Measurements from ENCODE around the gene HOMER2. TPM values are rescaled to one million over a fixed set of nuclear protein-coding genes. Genes with fewer than 3 reads are reported as not detected.

HOMER2 gene
- total RNA-seq, 1 donor from 2014 or later, result 21.0 TPM

- peaks cover 12% of the 10 kb centered on the region for H3K4me1 Mint-ChIP-seq (ENCODE audit: low read depth)
- no peaks in the 10 kb centered on the region for H3K9me3 Mint-ChIP-seq (ENCODE audit: low read depth)
These were observed 14.2 kb upstream of the HOMER2 start for GRCh38 chr15:82966671-82967071.

GRCh38 chr15:82964890-82965289 lies 12.4 kb upstream of the HOMER2 start:
- no peaks in the 10 kb centered on the region for H3K36me3 Mint-ChIP-seq (ENCODE audit: insufficient read depth)
- no peak overlapping the region for H3K4me3 Mint-ChIP-seq (ENCODE audit: low read depth)
- H3K27ac Mint-ChIP-seq, result no peak overlapping the region
- DNase-seq (ENCODE audit: low spot score, unreplicated experiment), result no peak
- no peaks in the 10 kb centered on the region for H3K27me3 Mint-ChIP-seq
- peaks cover under 1% of the 10 kb centered on the region for H3K4me1 Mint-ChIP-seq (ENCODE audit: low read depth)
- TF ChIP-seq CTCF (IDR thresholded peaks at IDR 0.05; ENCODE audit: unreplicated experiment), result no peak
- no peaks in the 10 kb centered on the region for H3K9me3 Mint-ChIP-seq (ENCODE audit: low read depth)

More at GRCh38 chr15:82966671-82967071, 14.2 kb upstream of the HOMER2 start:
- DNase-seq (ENCODE audit: low spot score, unreplicated experiment), result no peak
- Mint-ChIP-seq H3K36me3 (ENCODE audit: insufficient read depth) (no peaks in the 10 kb centered on the region), H3K27me3 (no peaks in the 10 kb centered on the region), H3K4me3 (ENCODE audit: low read depth) (no peak overlapping the region), H3K27ac (no peak overlapping the region)
- no peak for TF ChIP-seq CTCF (IDR thresholded peaks at IDR 0.05; ENCODE audit: unreplicated experiment)

GRCh38 chr15:82963471-82964341 lies 11.2 kb upstream of the HOMER2 start:
- H3K4me1 Mint-ChIP-seq (ENCODE audit: low read depth), result no peaks in the 10 kb centered on the region
- H3K36me3 Mint-ChIP-seq (ENCODE audit: insufficient read depth), result no peaks in the 10 kb centered on the region
- no peak overlapping the region for H3K27ac Mint-ChIP-seq
- H3K9me3 Mint-ChIP-seq (ENCODE audit: low read depth), result no peaks in the 10 kb centered on the region
- no peaks in the 10 kb centered on the region for H3K27me3 Mint-ChIP-seq
- no peak for DNase-seq (ENCODE audit: low spot score, unreplicated experiment)
- H3K4me3 Mint-ChIP-seq (ENCODE audit: low read depth), result no peak overlapping the region
- no peak for TF ChIP-seq CTCF (IDR thresholded peaks at IDR 0.05; ENCODE audit: unreplicated experiment)

- H3K4me3 Mint-ChIP-seq (ENCODE audit: low read depth), result no peak overlapping the region
- H3K36me3 Mint-ChIP-seq (ENCODE audit: insufficient read depth), result no peaks in the 10 kb centered on the region
- no peaks in the 10 kb centered on the region for H3K27me3 Mint-ChIP-seq
- no peaks in the 10 kb centered on the region for H3K9me3 Mint-ChIP-seq (ENCODE audit: low read depth)
- H3K4me1 Mint-ChIP-seq (ENCODE audit: low read depth), result peaks cover 2% of the 10 kb centered on the region
- DNase-seq (ENCODE audit: low spot score, unreplicated experiment), result no peak
- no peak for TF ChIP-seq CTCF (IDR thresholded peaks at IDR 0.05; ENCODE audit: unreplicated experiment)
- H3K27ac Mint-ChIP-seq, result no peak overlapping the region
These were observed 8.2 kb upstream of the HOMER2 start for GRCh38 chr15:82960766-82961165.

GRCh38 chr15:82959423-82959822 lies 6.9 kb upstream of the HOMER2 start:
- DNase-seq (ENCODE audit: low spot score, unreplicated experiment), result no peak
- no peak for TF ChIP-seq CTCF (IDR thresholded peaks at IDR 0.05; ENCODE audit: unreplicated experiment)
- H3K36me3 Mint-ChIP-seq (ENCODE audit: insufficient read depth), result no peaks in the 10 kb centered on the region
- H3K27me3 Mint-ChIP-seq, result no peaks in the 10 kb centered on the region
- H3K4me3 Mint-ChIP-seq (ENCODE audit: low read depth), result no peak overlapping the region
- H3K27ac Mint-ChIP-seq, result no peak overlapping the region
- no peaks in the 10 kb centered on the region for H3K9me3 Mint-ChIP-seq (ENCODE audit: low read depth)
- H3K4me1 Mint-ChIP-seq (ENCODE audit: low read depth), result peaks cover 2% of the 10 kb centered on the region
